Measurements from ENCODE around the gene C5orf63.
"Not testable (repeated sequence)": the region's sequence is repeated elsewhere in the genome, so short reads cannot be mapped to it uniquely, and the experiment has no call there.

The C5orf63 gene

DNA sequence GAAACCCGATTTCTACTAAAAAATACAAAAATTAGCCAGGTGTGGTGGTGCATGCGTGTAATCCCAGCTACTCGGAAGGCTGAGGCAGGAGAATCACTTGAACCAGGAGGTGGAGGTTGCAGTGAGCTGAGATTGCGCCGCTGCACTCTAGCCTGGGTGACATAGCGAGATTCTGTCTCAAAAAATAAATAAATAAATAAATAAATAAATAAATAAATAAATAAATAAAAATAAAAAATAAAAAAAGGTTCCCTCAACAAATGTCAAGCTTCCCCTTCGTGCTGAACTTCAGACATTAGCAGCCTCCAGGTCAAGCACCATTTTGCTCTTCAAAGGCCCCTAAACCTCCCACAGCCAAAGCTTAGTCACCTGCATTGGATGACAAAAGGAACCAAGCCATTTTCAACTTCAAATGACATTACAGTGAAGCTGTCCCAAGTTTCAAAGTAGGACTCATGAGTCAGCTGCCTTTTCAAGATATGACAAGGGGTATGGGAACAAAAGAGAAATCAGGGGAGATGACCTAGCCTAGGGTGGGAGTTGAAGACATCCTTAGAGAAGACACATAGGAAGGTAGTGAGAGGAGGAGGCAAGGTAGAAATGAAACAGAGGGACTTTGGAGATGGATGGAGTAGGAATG is 49.6 kb downstream of the C5orf63 start:
- not testable (repeated sequence) for H3K4me3 ChIP-seq (ENCODE audit: low read length); H3K36me3 ChIP-seq (ENCODE audit: insufficient read depth, low read length); H2AFZ ChIP-seq (ENCODE audit: low read depth, low read length); H3K27me3 ChIP-seq (ENCODE audit: insufficient read depth, low read length); H3K9me3 ChIP-seq (ENCODE audit: low read length)
- peaks cover 31% of the 10 kb centered on the region for H3K4me1 ChIP-seq (ENCODE audit: insufficient read depth, low read length)

- Histone ChIP-seq H3K4me1 (ENCODE audit: insufficient read depth, low read length) (peaks cover 27% of the 10 kb centered on the region), H2AFZ (ENCODE audit: low read depth, low read length) (no peak overlapping the region), H3K27me3 (ENCODE audit: insufficient read depth, low read length) (no peaks in the 10 kb centered on the region), H3K9me3 (ENCODE audit: low read length) (no peaks in the 10 kb centered on the region), H3K36me3 (ENCODE audit: insufficient read depth, low read length) (no peaks in the 10 kb centered on the region), H3K4me3 (ENCODE audit: low read length) (no peak overlapping the region)
These were observed 50.5 kb downstream of the C5orf63 start for GRCh38 chr5:127022846-127023245.

DNA sequence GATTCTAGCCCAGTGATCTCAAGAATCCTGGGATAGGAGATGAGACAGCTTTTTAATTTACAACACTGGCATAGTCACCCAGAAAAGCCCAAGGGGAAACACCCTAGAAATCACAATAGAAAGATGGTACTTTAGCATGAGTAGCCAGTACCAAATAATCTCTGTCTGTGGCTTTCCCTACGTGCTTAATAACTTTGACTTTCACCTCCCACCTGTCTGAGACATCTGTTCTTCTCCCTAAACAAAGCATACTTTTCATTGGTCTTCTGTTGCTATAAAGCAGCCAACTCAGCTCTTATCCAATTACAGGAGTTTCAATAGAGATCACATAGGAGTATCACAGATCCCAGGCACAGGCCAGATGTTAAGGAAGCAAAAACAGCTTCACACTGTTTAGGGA is 53.4 kb downstream of the C5orf63 start:
- Histone ChIP-seq H3K4me3 (ENCODE audit: low read length) (no peak overlapping the region), H3K9me3 (ENCODE audit: low read length) (no peaks in the 10 kb centered on the region), H3K27me3 (ENCODE audit: insufficient read depth, low read length) (no peaks in the 10 kb centered on the region), H3K4me1 (ENCODE audit: insufficient read depth, low read length) (no peaks in the 10 kb centered on the region), H3K36me3 (ENCODE audit: insufficient read depth, low read length) (no peaks in the 10 kb centered on the region), H2AFZ (ENCODE audit: low read depth, low read length) (no peak overlapping the region)

DNA sequence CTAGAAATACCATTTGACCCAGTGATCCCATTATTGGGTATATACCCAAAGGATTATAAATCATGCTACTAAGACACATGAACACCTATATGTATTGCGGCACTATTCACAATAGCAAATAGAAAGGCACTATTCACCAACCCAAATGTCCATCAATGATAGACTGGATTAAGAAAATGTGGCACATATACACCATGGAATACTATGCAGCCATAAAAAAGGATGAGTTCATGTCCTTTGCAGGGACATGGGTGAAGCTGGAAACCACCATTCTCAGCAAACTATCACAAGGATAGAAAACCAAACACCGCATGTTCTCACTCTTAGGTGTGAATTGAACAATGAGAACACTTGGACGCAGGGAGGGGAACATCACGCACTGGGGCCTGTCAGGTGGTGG is 56.6 kb downstream of the C5orf63 start:
- H3K4me3 ChIP-seq (ENCODE audit: low read length); H3K4me1 ChIP-seq (ENCODE audit: insufficient read depth, low read length); H3K9me3 ChIP-seq (ENCODE audit: low read length); H3K36me3 ChIP-seq (ENCODE audit: insufficient read depth, low read length); H3K27me3 ChIP-seq (ENCODE audit: insufficient read depth, low read length); H2AFZ ChIP-seq (ENCODE audit: low read depth, low read length): not testable (repeated sequence)

DNA sequence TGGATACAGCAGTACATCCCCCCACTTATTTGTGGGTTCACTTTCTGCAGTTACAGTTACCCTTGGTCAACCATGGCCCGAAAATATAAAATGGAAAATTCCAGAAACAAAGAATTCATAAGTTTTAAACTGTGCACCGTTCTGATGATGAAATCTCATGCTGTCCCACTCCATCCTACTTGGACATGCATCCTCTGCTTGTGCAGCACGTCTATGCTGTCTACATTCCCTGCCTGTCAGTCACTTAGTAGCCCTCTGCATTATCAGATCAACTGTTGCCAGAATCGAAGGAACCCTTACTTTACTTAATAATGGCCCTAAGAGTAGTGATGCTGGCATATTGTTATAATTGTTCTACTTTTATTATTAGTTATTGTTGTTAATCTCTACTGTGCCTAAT is 57.6 kb downstream of the C5orf63 start:
- Histone ChIP-seq H3K27me3 (ENCODE audit: insufficient read depth, low read length) (no peaks in the 10 kb centered on the region), H3K36me3 (ENCODE audit: insufficient read depth, low read length) (no peaks in the 10 kb centered on the region), H3K4me1 (ENCODE audit: insufficient read depth, low read length) (no peaks in the 10 kb centered on the region), H3K4me3 (ENCODE audit: low read length) (no peak overlapping the region), H2AFZ (ENCODE audit: low read depth, low read length) (no peak overlapping the region), H3K9me3 (ENCODE audit: low read length) (no peaks in the 10 kb centered on the region)

DNA sequence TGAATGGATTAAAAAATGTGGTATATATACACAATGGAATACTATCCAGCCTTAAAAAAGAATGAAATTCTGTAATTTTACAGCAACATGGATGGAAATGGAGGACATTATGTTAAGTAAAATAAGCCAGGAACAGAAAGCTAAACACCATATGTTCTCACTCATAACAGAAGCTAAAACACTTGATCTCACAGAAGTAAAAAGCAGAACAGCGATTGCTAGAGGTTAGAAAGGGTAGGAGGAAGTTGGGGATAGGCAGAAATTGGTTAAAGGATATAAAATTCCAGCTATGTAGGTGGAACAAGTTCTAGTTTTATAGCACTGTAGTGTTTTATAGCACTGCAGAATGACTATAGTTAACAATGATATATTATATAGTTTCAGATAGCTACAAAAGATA is 58.7 kb downstream of the C5orf63 start:
- no peaks in the 10 kb centered on the region for H3K36me3 ChIP-seq (ENCODE audit: insufficient read depth, low read length)
- no peaks in the 10 kb centered on the region for H3K27me3 ChIP-seq (ENCODE audit: insufficient read depth, low read length)
- no peaks in the 10 kb centered on the region for H3K9me3 ChIP-seq (ENCODE audit: low read length)
- no peaks in the 10 kb centered on the region for H3K4me1 ChIP-seq (ENCODE audit: insufficient read depth, low read length)
- H2AFZ ChIP-seq (ENCODE audit: low read depth, low read length), result no peak overlapping the region
- no peak overlapping the region for H3K4me3 ChIP-seq (ENCODE audit: low read length)

DNA sequence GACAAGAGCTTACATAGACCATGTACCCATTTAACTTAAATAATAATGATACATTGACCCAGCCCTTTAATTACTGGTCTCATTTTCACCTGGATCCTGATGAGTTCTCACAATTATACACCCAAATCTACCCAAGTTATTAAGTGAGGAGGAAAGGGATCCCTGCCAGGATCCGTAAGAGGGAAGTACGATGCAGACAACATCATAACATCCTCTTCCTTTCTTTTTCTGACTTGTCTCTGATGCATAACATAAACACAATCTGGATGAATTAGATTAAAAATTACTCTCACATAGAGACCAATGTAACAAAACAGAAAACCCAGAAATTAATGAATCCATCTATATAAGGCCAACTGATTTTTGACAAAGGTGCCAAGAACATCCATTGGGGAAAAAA is 59.9 kb downstream of the C5orf63 start:
- H3K9me3 ChIP-seq (ENCODE audit: low read length), result no peaks in the 10 kb centered on the region
- H3K4me1 ChIP-seq (ENCODE audit: insufficient read depth, low read length), result no peaks in the 10 kb centered on the region
- H3K4me3 ChIP-seq (ENCODE audit: low read length), result no peak overlapping the region
- no peak overlapping the region for H2AFZ ChIP-seq (ENCODE audit: low read depth, low read length)
- no peaks in the 10 kb centered on the region for H3K27me3 ChIP-seq (ENCODE audit: insufficient read depth, low read length)
- no peaks in the 10 kb centered on the region for H3K36me3 ChIP-seq (ENCODE audit: insufficient read depth, low read length)

GRCh38 chr5:127012916-127013315 is 60.4 kb downstream of the C5orf63 start:
- Histone ChIP-seq H3K4me1 (ENCODE audit: insufficient read depth, low read length) (no peaks in the 10 kb centered on the region), H3K9me3 (ENCODE audit: low read length) (no peaks in the 10 kb centered on the region), H3K27me3 (ENCODE audit: insufficient read depth, low read length) (no peaks in the 10 kb centered on the region), H3K4me3 (ENCODE audit: low read length) (no peak overlapping the region), H2AFZ (ENCODE audit: low read depth, low read length) (no peak overlapping the region), H3K36me3 (ENCODE audit: insufficient read depth, low read length) (no peaks in the 10 kb centered on the region)

DNA sequence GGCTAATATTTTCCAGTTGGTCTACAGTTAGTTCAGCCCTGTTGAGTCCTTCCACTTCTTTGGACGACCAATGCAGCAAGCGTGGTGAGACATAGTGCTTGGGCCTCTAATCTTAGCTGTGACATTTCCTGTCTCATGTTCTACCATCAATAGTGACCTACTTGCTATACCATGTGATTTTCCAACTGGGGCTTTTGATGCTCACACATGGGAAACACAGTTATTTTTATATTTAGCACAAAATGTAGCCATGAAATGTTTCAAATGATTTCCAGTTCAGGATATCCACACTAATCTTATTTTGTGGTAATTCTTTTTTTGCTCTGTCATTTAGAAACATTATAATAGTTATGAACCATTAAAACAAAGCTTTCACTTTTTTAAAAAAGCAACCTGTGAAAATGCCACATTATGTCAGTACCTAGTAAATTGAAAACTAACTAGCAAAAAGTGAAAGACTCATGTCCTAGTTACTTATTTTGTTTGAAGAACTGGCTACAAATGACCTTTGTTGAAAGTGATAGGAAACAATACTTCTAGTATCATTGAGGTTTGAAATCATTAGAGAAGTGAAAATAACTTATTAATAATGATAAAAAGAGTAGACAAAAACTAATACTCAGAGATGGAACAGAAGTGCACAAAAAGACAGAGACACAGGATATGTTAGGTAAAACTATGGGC is 61.2 kb downstream of the C5orf63 start:
- H3K9me3 ChIP-seq (ENCODE audit: low read length), result no peaks in the 10 kb centered on the region
- no peaks in the 10 kb centered on the region for H3K27me3 ChIP-seq (ENCODE audit: insufficient read depth, low read length)
- H3K36me3 ChIP-seq (ENCODE audit: insufficient read depth, low read length), result no peaks in the 10 kb centered on the region
- no peak overlapping the region for H3K4me3 ChIP-seq (ENCODE audit: low read length)
- H3K4me1 ChIP-seq (ENCODE audit: insufficient read depth, low read length), result no peaks in the 10 kb centered on the region
- no peak overlapping the region for H2AFZ ChIP-seq (ENCODE audit: low read depth, low read length)

DNA sequence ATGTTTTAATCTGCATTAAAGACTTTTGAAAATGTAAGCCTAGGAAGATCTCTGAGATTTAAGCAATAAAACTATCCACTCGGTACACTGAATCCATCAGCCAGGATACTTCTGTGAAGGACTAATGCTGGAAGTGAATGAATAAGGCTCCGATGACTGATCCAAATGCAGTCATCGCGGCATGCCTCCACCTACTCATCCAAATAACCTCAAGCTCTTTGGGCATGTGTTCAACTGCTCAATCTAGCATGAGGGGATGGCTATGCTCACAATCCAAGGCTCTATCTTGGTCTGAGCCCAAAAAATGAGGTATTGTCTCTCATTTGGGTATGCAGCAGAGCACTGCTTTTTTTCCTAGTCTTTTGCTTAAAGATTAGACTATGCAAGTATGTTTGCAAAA is 62.1 kb downstream of the C5orf63 start:
- Histone ChIP-seq H3K27me3 (ENCODE audit: insufficient read depth, low read length) (no peaks in the 10 kb centered on the region), H3K4me3 (ENCODE audit: low read length) (no peak overlapping the region), H3K4me1 (ENCODE audit: insufficient read depth, low read length) (no peaks in the 10 kb centered on the region), H2AFZ (ENCODE audit: low read depth, low read length) (no peak overlapping the region), H3K9me3 (ENCODE audit: low read length) (no peaks in the 10 kb centered on the region), H3K36me3 (ENCODE audit: insufficient read depth, low read length) (no peaks in the 10 kb centered on the region)

- Histone ChIP-seq H2AFZ (ENCODE audit: low read depth, low read length) (no peak overlapping the region), H3K4me1 (ENCODE audit: insufficient read depth, low read length) (no peaks in the 10 kb centered on the region), H3K36me3 (ENCODE audit: insufficient read depth, low read length) (no peaks in the 10 kb centered on the region), H3K9me3 (ENCODE audit: low read length) (no peaks in the 10 kb centered on the region), H3K27me3 (ENCODE audit: insufficient read depth, low read length) (no peaks in the 10 kb centered on the region), H3K4me3 (ENCODE audit: low read length) (no peak overlapping the region)
These were observed 62.9 kb downstream of the C5orf63 start for GRCh38 chr5:127010362-127010761.

GRCh38 chr5:127009784-127010183 is 63.5 kb downstream of the C5orf63 start:
- Histone ChIP-seq H3K27me3 (ENCODE audit: insufficient read depth, low read length) (no peaks in the 10 kb centered on the region), H3K9me3 (ENCODE audit: low read length) (no peaks in the 10 kb centered on the region), H3K36me3 (ENCODE audit: insufficient read depth, low read length) (no peaks in the 10 kb centered on the region), H2AFZ (ENCODE audit: low read depth, low read length) (no peak overlapping the region), H3K4me3 (ENCODE audit: low read length) (no peak overlapping the region), H3K4me1 (ENCODE audit: insufficient read depth, low read length) (no peaks in the 10 kb centered on the region)

DNA sequence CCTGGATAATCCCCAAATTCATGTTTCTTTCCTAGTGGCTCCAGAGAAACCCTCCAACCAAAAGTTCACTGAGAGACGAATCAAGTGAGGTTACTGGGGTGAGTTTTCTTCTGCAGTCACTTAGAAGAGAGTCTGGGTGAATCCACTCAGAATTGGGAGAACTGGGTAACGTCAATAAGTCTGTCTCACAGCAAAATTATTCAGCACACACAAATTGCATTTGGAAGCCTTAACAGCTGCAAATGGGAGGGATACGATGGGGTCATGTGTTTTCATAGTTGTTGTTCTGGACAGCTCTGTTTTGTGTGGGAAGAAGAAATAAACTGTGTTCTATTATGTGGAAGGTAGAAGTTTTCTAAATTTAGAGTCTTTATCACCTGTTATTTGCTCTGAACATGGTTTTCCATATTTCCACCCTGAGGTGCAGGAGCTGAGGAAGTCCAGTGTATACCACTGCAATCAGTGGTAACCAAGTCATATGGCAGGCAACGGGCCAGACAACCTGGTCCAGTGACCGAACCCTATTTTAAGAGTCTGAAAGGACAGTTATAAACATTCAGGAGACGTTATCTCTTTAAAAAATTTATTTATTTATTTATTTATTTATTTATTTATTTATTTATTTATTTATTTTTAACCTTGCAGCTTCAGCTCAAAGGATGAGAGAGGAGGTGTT is 64.9 kb downstream of the C5orf63 start:
- Histone ChIP-seq H3K9me3 (ENCODE audit: low read length) (no peaks in the 10 kb centered on the region), H2AFZ (ENCODE audit: low read depth, low read length) (no peak overlapping the region), H3K27me3 (ENCODE audit: insufficient read depth, low read length) (no peaks in the 10 kb centered on the region), H3K4me1 (ENCODE audit: insufficient read depth, low read length) (no peaks in the 10 kb centered on the region), H3K36me3 (ENCODE audit: insufficient read depth, low read length) (no peaks in the 10 kb centered on the region), H3K4me3 (ENCODE audit: low read length) (no peak overlapping the region)

Data from neuron (in vitro differentiated cells).